ENCODE measurements around the gene LAG3.

The LAG3 gene

DNA sequence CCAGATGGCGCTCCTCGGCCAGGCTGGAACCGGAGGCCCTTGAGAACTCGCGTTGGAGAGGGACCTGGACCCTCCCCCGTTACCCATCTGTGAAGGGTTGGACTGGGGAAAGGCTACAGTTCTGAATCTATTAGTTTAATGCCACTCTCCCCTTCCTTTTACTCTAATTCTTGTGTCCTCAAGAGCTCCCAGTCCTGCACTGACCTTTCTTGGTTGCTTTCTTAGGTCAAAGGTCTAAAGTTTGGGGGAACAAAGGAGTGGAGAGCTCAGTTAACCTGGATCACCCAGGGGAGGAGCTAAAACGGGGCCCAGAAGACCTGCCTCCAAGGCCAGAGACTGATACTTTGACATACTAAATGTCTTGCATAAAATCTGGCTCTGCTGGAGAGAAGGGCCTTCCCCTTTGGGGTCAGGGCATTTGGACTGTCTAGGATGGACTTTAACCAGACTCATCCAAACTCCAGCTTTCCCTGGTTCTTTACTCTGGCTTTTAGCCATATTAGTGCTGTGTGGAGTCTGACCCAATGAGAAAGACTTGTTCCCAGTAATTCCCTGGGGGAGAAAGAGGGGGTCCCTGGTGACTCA, 18.5 kb upstream of the LAG3 start:
- TF ChIP-seq, protein P1, sequence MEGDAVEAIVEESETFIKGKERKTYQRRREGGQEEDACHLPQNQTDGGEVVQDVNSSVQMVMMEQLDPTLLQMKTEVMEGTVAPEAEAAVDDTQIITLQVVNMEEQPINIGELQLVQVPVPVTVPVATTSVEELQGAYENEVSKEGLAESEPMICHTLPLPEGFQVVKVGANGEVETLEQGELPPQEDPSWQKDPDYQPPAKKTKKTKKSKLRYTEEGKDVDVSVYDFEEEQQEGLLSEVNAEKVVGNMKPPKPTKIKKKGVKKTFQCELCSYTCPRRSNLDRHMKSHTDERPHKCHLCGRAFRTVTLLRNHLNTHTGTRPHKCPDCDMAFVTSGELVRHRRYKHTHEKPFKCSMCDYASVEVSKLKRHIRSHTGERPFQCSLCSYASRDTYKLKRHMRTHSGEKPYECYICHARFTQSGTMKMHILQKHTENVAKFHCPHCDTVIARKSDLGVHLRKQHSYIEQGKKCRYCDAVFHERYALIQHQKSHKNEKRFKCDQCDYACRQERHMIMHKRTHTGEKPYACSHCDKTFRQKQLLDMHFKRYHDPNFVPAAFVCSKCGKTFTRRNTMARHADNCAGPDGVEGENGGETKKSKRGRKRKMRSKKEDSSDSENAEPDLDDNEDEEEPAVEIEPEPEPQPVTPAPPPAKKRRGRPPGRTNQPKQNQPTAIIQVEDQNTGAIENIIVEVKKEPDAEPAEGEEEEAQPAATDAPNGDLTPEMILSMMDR (conservative IDR thresholded peaks at IDR 0.05; ENCODE audit: low read depth, low read length), result peak; percentile 96
- H3K4me3 ChIP-seq (ENCODE audit: low read depth, low read length), result no peak overlapping the region
- DNase-seq (ENCODE audit: low read depth), result no peak

DNA sequence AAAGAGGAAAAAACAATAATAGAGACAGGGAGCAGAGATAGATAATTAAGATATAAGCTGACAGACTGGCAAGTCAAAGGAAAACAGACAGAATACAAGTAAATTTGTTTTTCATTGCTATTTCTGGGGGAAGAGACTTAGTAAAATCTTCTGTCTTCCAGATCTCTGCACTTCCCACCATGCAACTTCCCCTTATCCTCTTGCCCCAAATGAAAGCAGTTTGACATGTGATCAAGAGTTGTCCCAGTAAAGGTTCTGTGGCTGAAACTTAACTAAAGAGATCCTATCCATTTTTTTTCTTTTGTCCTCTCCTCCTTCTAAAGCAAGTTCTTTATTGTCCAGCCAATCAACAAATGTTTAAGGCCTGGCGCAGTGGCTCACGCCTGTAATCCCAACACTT, 17.9 kb upstream of the LAG3 start:
- no peak for DNase-seq (ENCODE audit: low read depth)
- TF ChIP-seq, protein P1 (conservative IDR thresholded peaks at IDR 0.05; ENCODE audit: low read depth, low read length), result no peak
- no peak overlapping the region for H3K4me3 ChIP-seq (ENCODE audit: low read depth, low read length)

DNA sequence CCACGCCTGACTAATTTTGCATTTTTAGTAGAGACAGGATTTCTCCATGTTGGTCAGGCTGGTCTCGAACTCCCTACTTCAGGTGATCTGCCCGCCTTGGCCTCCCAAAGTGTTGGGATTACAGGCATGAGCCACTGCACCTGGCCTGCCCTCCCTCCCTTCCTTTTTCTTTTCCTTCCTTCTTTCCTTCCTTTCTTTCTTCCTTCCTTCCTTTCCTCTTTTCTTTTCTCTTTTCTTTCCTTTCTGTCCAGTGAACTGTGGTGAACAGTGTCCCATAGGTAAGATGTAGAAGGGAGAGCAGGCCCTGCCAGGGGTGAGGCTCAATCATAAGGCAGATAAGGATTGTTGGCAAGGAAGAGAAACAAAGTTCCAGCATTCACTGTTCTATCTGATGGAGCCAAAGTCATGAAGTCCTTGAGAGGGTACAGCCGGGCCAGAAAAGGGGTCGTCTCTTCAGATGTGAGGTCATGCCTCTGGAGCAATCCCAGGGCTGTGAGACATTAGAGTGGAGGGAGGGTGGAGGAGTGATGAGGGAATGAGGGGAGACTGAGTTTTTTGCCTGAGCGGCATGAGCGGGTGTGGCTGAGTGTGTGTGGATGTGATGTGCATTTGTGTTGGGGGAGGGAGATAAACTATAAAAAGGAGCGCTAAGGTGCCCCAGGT, 15.2 kb upstream of the LAG3 start:
- no peak for DNase-seq (ENCODE audit: low read depth)
- TF ChIP-seq, protein P1 (conservative IDR thresholded peaks at IDR 0.05; ENCODE audit: low read depth, low read length), result no peak
- H3K4me3 ChIP-seq (ENCODE audit: low read depth, low read length), result no peak overlapping the region

DNA sequence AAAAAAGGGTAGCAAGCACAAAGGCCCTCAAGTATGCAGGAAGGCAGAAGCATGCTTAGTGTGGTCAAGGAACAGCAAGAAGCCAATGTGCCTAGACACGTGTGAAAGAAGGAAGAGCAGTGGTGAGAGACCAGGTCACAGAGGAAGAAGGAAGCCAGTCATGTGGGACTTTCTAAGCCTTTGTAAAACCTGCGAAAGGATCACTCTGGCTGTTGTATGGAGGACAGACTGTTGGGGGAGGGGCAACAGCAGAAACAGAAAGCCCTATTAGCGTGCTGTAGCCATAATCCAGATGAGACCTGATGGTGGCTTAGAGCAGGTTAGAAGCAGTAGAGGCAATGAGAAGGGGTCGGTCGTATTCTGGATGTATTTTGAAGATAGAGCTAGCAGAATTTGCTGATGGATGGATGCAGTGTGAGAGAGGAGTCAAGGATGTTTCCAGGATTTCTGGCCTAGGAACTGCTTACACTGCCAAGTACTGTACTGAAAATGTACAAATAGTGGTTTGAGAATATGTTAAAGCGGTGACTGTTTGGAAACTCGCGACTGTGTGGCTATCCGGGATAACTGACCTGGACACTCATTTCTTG, 13.7 kb upstream of the LAG3 start:
- TF ChIP-seq, protein P1 (conservative IDR thresholded peaks at IDR 0.05; ENCODE audit: low read depth, low read length), result no peak
- no peak for DNase-seq (ENCODE audit: low read depth)
- no peak overlapping the region for H3K4me3 ChIP-seq (ENCODE audit: low read depth, low read length)

DNA sequence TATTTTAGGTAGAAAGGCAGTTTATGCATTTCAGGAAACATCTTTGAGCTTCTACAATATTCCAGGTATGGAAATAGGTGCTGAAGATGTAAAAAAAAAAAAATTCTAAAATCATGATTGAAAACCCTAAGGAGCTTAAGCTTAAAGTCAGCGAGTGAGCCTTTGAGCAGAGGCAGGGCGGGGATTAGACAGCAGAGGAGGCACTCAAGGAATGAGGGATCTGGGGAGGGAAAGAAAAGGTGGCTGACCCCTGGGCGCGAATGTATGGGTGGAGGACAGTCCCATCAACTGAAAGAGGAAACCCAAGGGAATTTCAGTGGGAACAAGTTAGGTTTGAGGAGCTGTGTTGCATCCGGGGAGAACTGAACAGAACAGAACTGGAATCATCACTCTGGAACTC, 12.6 kb upstream of the LAG3 start:
- TF ChIP-seq, protein P1 (conservative IDR thresholded peaks at IDR 0.05; ENCODE audit: low read depth, low read length), result no peak
- H3K4me3 ChIP-seq (ENCODE audit: low read depth, low read length), result no peak overlapping the region
- no peak for DNase-seq (ENCODE audit: low read depth)

DNA sequence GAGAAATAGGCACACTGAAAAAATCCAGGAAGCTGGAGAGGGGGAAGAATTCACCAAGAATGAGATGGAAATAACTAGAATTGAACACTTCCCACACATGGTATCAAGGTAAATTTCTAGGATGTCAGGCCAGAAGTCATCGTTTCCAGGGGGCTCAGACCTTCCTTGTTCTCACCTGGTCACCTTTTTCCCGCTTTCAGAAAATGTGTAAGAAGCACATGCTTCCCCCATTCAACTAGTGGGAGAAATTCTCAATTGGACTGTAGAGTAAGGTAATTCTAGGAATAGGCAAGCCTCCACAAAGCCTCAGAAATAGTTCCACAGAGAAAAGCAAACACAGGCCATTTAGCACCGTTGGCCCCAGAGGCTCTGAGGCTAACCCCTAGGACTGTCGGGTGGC, 8.9 kb upstream of the LAG3 start:
- no peak for DNase-seq (ENCODE audit: low read depth)
- TF ChIP-seq, protein P1 (conservative IDR thresholded peaks at IDR 0.05; ENCODE audit: low read depth, low read length), result no peak
- no peak overlapping the region for H3K4me3 ChIP-seq (ENCODE audit: low read depth, low read length)
